Lower lobe of right lung (tissue), 2 donors: ENCODE data around the gene LCE1C. TPM values are rescaled to one million over a fixed set of nuclear protein-coding genes. Genes with fewer than 3 reads are reported as not detected.

Source experiments
- ATAC-seq, 2 donors: fragments of 200-7000 bp; cut with Tn5 transposase; one replicate each; pipeline ENCODE4 v1.9.1; 2020 to 2022; ENCODE audit warnings: mild to moderate bottlenecking in 2 of 2, moderate library complexity in 2 of 2
- DNase-seq: peaks from one replicate; pipeline ENCODE4 v3.0.0-alpha.2; 2020
- H3K27ac ChIP-seq: fragments of 200-600 bp; one replicate; pipeline ENCODE4 v1.8.0; 2022
- H3K27me3 ChIP-seq: fragments of 200-600 bp; one replicate; pipeline ENCODE4 v1.8.0; 2022; ENCODE audit warnings: low read depth
- H3K36me3 ChIP-seq: fragments of 200-600 bp; one replicate; pipeline ENCODE4 v1.8.0; 2022; ENCODE audit warnings: mild to moderate bottlenecking
- H3K4me1 ChIP-seq: fragments of 200-600 bp; one replicate; pipeline ENCODE4 v1.8.0; 2022
- H3K4me3 ChIP-seq: fragments of 200-600 bp; one replicate; pipeline ENCODE4 v1.8.0; 2022; ENCODE audit warnings: mild to moderate bottlenecking
- H3K9me3 ChIP-seq: fragments of 200-600 bp; one replicate; pipeline ENCODE4 v1.8.0; 2022
- intact Hi-C: fragments of 100-400 bp; cut with DNase I; formaldehyde crosslinking; loops from one replicate; pipeline ENCODE4 v1.11.0; 2022
- long read RNA-seq: library from polyadenylated mRNA; unstranded; transcript quantifications from one replicate; pipeline ENCODE4 v2.0.0, GENCODE V29; 2021
- total RNA-seq: library from RNA; stranded (reverse); fragmentation: NEBNext Ultra II Directional; extraction: Animal tissue kit (Norgen Biotek cat#: 25700); gene quantifications from one replicate; pipeline ENCODE4 v1.2.1, GENCODE V29; 2021
- TF ChIP-seq, protein P1 (sequence below): fragments of 200-600 bp; IDR thresholded peaks from one replicate; pipeline ENCODE4 v1.8.0; 2022; ENCODE audit warnings: antibody characterized with exemption, mild to moderate bottlenecking
- donor health status: DM: no; HTN: yes; CAD: no; lungs with severe emphysema.

Gene LCE1C
- not detected for total RNA-seq
- long read RNA-seq, result 0 reads

GRCh38 chr1:152806576-152806975, at the start of gene LCE1C:
LCE1C (minus strand) TSS chr1:152806651; CDS start chr1:152805478, 1,173 bp downstream.
- intact Hi-C loops, result no loop called here
- H3K27me3 ChIP-seq, result no peaks in the 10 kb centered on the region
- H3K4me3 ChIP-seq, result no peak within 1 kb of the TSS
- no peak for DNase-seq
- TF ChIP-seq, protein P1, sequence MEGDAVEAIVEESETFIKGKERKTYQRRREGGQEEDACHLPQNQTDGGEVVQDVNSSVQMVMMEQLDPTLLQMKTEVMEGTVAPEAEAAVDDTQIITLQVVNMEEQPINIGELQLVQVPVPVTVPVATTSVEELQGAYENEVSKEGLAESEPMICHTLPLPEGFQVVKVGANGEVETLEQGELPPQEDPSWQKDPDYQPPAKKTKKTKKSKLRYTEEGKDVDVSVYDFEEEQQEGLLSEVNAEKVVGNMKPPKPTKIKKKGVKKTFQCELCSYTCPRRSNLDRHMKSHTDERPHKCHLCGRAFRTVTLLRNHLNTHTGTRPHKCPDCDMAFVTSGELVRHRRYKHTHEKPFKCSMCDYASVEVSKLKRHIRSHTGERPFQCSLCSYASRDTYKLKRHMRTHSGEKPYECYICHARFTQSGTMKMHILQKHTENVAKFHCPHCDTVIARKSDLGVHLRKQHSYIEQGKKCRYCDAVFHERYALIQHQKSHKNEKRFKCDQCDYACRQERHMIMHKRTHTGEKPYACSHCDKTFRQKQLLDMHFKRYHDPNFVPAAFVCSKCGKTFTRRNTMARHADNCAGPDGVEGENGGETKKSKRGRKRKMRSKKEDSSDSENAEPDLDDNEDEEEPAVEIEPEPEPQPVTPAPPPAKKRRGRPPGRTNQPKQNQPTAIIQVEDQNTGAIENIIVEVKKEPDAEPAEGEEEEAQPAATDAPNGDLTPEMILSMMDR, result no peak
- no peaks in the 10 kb centered on the region for H3K36me3 ChIP-seq
- no peaks in the 10 kb centered on the region for H3K9me3 ChIP-seq
- no peak for ATAC-seq
- no peak within 1 kb of the TSS for H3K27ac ChIP-seq
- no peaks in the 10 kb centered on the region for H3K4me1 ChIP-seq

GRCh38 chr1:152855661-152856060, 49.2 kb upstream of the LCE1C start:
- Histone ChIP-seq H3K27me3 (no peaks in the 10 kb centered on the region), H3K4me3 (no peak overlapping the region), H3K9me3 (no peaks in the 10 kb centered on the region), H3K36me3 (no peaks in the 10 kb centered on the region), H3K4me1 (no peaks in the 10 kb centered on the region), H3K27ac (no peak overlapping the region)
- TF ChIP-seq, protein P1, result no peak
- DNase-seq (no peak), ATAC-seq (no peak)
- intact Hi-C loops, result no loop called here

DNA sequence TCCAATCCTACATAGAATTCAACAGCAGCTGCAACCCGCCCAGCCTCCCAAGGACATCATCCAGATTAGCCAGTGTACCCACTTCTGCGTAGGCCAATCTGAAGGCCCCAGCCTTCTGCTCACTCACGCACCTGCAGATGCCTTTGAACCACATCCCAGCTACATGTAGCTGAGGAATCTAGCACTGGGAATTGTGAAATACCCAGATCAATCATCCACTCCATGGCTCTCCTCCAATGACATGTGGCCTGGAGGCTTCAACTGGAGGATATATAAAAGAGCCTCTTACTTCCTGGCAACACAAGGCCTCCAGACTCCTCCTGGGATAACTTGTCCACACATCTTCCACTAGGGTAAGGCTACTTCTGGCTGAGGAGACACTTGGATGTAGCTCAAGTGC, 36.1 kb upstream of the LCE1C start, which contains the start of gene LCE6A:
Gene LCE6A, plus strand, starts transcription at position 301 of the 400 bp plus-strand sequence. CDS start 665 bp downstream, outside the sequence.
- TF ChIP-seq, protein P1, result no peak
- intact Hi-C loops, result no loop called here
- DNase-seq, result no peak

DNA sequence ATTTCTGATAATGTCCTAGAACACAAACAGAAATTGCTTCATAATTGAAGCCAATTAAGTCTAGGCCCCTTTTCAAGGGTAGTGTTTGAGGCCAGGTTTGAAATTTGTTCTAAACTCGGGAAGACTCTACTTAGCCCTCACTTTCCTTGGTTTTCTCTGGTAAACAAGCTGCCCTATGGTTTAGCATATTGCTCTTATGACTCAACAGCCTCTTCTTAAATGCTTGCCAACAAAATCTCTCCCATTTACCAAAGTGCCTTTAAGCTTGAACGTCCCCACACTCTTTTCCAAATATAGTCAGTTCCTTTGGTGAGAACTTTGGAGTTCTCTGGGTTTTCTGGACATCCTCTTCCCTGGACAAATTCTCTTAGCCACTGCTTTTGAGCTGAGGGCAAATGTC, 30.4 kb upstream of the LCE1C start:
- TF ChIP-seq, protein P1, result no peak
- no peak overlapping the region for H3K27ac ChIP-seq
- H3K4me3 ChIP-seq, result no peak overlapping the region
- no peaks in the 10 kb centered on the region for H3K36me3 ChIP-seq
- no peaks in the 10 kb centered on the region for H3K27me3 ChIP-seq
- no peak for ATAC-seq
- H3K9me3 ChIP-seq, result no peaks in the 10 kb centered on the region
- no peak for DNase-seq
- no peaks in the 10 kb centered on the region for H3K4me1 ChIP-seq
- intact Hi-C loops, result no loop called here

More for the DNA sequence above, 36.1 kb upstream of the LCE1C start, which contains the start of gene LCE6A:
- Histone ChIP-seq H3K27ac (no peak within 1 kb of the TSS), H3K36me3 (no peaks in the 10 kb centered on the region), H3K27me3 (no peaks in the 10 kb centered on the region), H3K4me3 (no peak within 1 kb of the TSS), H3K4me1 (no peaks in the 10 kb centered on the region), H3K9me3 (no peaks in the 10 kb centered on the region)
- no peak for ATAC-seq

DNA sequence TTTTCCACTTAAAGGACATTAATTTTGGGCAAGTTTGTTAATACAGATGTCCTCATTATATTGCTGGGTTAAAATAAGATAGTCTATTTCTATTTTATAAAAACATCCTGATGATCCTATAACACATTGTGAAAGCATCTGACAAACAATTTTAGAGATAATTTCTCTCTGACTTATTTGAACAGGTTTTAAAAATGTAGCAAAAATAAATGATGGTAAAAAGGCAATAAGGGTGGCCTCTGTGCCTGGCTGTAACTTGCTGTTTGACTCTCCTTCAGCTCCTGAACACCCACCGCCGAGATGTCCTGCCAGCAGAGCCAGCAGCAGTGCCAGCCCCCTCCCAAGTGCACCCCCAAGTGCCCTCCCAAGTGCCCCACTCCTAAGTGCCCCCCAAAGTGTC, 20.7 kb upstream of the LCE1C start, which contains the start of gene LCE1A:
Gene LCE1A, plus strand, starts transcription at position 301 of the 400 bp plus-strand sequence. Its CDS starts 0 bp downstream, at position 301.
- Histone ChIP-seq H3K9me3 (no peaks in the 10 kb centered on the region), H3K4me3 (no peak within 1 kb of the TSS), H3K27ac (no peak within 1 kb of the TSS), H3K4me1 (no peaks in the 10 kb centered on the region), H3K36me3 (no peaks in the 10 kb centered on the region), H3K27me3 (peaks cover 4% of the 10 kb centered on the region)
- intact Hi-C loops, result no loop called here
- DNase-seq (no peak), ATAC-seq (no peak)
- TF ChIP-seq, protein P1, result no peak
